NOMO-1 treated with DMSO at 0.1 percent for 48 hours (cell line): Measurements from ENCODE around the gene PHRF1.

ENCODE experiments used
- DNase-seq: peaks from one replicate; lab custom pipeline; 2025; ENCODE audit not compliant: unreplicated experiment; lab: John Stamatoyannopoulos, UW

Gene PHRF1

GRCh38 chr11:625636-626268 lies 49.5 kb downstream of the PHRF1 start:
- DNase-seq, result no peak

GRCh38 chr11:626475-627307 lies 50.4 kb downstream of the PHRF1 start, which contains the start of gene SCT:
Gene SCT (minus strand): TSS chr11:627181. CDS start chr11:627143, 38 bp downstream.
- no peak for DNase-seq

GRCh38 chr11:627308-627576 lies 51.0 kb downstream of the PHRF1 start:
- no peak for DNase-seq

GRCh38 chr11:628056-628455 lies 51.8 kb downstream of the PHRF1 start:
- no peak for DNase-seq

GRCh38 chr11:629237-629583 lies 52.9 kb downstream of the PHRF1 start:
- DNase-seq, result peak; percentile 37

- no peak for DNase-seq
Measured at GRCh38 chr11:630871-631270, 54.6 kb downstream of the PHRF1 start.

GRCh38 chr11:635945-636510 lies 59.8 kb downstream of the PHRF1 start:
- no peak for DNase-seq

- no peak for DNase-seq
Measured at GRCh38 chr11:636511-637332, 60.5 kb downstream of the PHRF1 start, which contains the start of gene DRD4. Gene DRD4 (plus strand): TSS chr11:637269. CDS start chr11:637305, 36 bp downstream.

- DNase-seq, result no peak
Measured at GRCh38 chr11:637333-637592, 61.0 kb downstream of the PHRF1 start.

GRCh38 chr11:637593-638521 lies 61.6 kb downstream of the PHRF1 start:
- DNase-seq, result no peak

GRCh38 chr11:638631-639331 lies 62.5 kb downstream of the PHRF1 start:
- DNase-seq, result no peak

- no peak for DNase-seq
Measured at GRCh38 chr11:639332-639955, 63.2 kb downstream of the PHRF1 start.

- no peak for DNase-seq
Measured at GRCh38 chr11:640021-640706, 63.9 kb downstream of the PHRF1 start.

GRCh38 chr11:641806-642370 lies 65.6 kb downstream of the PHRF1 start:
- no peak for DNase-seq

- no peak for DNase-seq
Measured at GRCh38 chr11:643366-643765, 67.1 kb downstream of the PHRF1 start.

GRCh38 chr11:643849-644738 lies 67.8 kb downstream of the PHRF1 start:
- no peak for DNase-seq

GRCh38 chr11:645536-645935 lies 69.3 kb downstream of the PHRF1 start:
- DNase-seq, result no peak

GRCh38 chr11:646214-646613 lies 69.9 kb downstream of the PHRF1 start:
- DNase-seq, result no peak
